Renal cortical epithelial cell (primary cell): ENCODE results near the gene CAND2. TPM values are rescaled to one million over a fixed set of nuclear protein-coding genes. Genes with fewer than 3 reads are reported as not detected.
"Not testable (repeated sequence)": the region's sequence is repeated elsewhere in the genome, so short reads cannot be mapped to it uniquely, and the experiment has no call there.

ENCODE experiments used
- DNase-seq: peaks from one replicate; pipeline ENCODE4 v3.0.0-alpha.2; 2011; ENCODE audit warnings: low read depth
- total RNA-seq: library from RNA; depleted of rRNA; stranded (reverse); fragments of >200 nt; gene quantifications from 2 replicates; pipeline ENCODE4 v1.2.3, GENCODE V29; 2014

CAND2 gene
- total RNA-seq, 1 donor from 2014 or later, result 2.7 TPM

DNA sequence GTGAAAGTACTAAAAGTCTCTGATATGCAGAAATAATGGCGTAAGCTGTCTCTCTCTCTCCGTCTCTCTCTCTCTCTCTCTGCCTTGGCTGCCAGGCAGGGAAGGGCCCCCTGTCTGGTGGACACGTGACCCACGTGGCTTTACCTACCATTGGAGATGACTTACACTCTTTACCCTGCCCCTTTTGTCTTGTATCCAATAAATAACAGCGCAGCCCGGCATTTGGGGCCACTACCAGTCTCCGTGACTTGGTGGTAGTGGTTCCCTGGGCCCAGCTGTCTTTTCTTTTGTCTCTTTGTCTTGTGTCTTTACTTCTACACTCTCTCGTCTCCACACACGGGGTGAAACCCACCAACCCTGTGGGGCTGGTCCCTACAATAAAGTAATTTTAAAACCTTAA lies 25.2 kb upstream of the CAND2 start:
- no peak for DNase-seq

DNA sequence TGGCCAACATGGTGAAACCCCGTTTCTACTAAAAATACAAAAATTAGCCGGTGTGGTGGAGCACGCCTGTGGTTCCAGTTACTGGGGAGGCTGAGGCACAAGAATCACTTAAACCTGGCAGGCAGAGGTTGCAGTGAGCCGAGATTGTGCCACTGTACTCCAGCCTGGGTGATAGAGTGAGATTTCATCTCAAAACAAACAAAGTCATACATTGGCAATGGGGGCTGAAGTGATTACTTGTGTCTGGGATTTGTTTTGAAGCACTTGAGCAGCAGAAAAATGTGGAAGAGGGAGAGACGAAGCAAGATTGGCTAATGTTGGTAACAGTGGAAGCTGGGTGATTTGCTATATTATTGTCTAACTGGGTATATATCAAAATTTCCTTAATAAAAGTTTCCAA lies 24.0 kb upstream of the CAND2 start:
- DNase-seq, result no peak

GRCh38 chr3:12773030-12773709 lies 23.3 kb upstream of the CAND2 start:
- DNase-seq, result no peak

- DNase-seq, result no peak
These were observed 22.8 kb upstream of the CAND2 start for GRCh38 chr3:12773710-12774086.

GRCh38 chr3:12774619-12775018 lies 21.9 kb upstream of the CAND2 start:
- DNase-seq, result no peak

DNA sequence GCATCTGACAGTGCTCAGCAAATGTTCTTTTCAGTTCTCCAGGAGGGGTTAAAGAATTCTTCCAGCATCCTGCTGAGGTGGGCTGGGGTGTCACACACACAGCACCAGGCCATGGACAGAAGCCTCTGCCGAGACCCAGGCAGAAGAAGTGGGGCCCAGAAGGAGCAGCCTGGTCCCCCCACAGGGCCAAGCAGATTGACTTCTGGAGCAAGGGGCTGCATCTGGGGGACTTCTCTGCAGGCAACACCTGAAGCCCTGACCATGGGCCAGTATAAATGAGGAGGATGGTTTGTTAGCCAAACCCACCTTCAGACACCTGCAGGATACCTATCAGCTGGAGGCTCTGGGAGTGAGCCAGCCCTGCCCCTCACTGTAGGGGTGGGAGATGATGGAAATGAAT lies 21.3 kb upstream of the CAND2 start:
- DNase-seq, result no peak

DNA sequence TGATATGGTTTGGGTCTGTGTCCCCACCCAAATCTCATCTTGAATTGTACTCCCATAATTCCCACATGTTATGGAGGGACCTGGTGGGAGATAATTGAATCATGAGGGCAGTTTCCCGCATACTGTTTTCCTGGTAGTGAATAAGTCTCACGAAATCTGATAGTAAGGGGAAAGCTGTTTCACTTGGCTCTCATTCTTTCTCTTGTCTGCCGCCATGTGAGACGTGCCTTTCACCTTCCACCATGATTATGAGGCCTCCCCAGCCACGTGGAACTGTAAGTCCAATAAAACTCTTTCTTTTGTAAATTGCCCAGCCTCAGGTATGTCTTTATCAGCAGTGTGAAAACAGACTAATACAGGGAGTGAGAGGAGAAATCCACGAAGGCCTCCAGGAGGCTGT lies 20.5 kb upstream of the CAND2 start:
- not testable (repeated sequence) for DNase-seq

DNA sequence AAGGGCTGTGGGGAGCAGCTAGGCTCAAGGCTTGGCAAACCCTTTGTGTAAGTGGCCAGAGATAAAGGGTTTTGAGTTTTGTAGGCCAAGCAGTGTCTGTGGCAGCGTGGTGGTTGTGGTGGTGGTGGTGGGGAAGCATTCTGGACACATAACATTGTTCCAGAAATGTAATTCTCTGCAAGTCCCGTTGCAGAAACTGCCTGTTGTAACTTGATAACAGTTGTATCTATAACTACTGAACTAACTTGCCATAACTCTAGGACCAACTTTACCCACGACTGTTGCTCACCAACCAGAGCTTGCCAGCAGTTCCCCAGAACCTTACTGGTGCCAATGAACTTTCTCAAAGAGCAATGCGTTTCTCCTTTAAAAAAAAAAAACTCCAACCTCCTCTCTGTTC lies 19.3 kb upstream of the CAND2 start:
- DNase-seq, result no peak

- no peak for DNase-seq
These were observed 15.7 kb upstream of the CAND2 start for GRCh38 chr3:12780751-12781150.

GRCh38 chr3:12782172-12782815 lies 14.2 kb upstream of the CAND2 start:
- DNase-seq, result peak; percentile 91

DNA sequence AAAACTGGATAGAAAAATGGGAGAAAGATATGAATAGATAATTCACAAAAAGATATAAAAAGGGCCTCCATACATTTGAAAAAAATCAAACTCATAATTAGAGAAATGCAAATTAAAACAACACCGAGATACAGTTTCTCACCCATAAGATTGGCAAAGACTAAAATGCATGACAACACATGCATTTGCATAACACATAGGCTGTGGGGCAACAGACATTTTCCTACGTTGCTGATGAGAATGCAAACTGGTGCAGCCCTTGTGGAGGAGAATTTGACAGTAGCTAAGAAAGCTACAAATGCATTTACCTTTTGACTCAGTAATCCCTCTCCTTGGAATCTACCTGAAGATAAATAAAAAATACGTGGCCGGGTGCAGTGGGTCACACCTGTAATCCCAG lies 11.4 kb upstream of the CAND2 start:
- DNase-seq, result no peak

- not testable (repeated sequence) for DNase-seq
These were observed 9.1 kb upstream of the CAND2 start for GRCh38 chr3:12787346-12787745.

DNA sequence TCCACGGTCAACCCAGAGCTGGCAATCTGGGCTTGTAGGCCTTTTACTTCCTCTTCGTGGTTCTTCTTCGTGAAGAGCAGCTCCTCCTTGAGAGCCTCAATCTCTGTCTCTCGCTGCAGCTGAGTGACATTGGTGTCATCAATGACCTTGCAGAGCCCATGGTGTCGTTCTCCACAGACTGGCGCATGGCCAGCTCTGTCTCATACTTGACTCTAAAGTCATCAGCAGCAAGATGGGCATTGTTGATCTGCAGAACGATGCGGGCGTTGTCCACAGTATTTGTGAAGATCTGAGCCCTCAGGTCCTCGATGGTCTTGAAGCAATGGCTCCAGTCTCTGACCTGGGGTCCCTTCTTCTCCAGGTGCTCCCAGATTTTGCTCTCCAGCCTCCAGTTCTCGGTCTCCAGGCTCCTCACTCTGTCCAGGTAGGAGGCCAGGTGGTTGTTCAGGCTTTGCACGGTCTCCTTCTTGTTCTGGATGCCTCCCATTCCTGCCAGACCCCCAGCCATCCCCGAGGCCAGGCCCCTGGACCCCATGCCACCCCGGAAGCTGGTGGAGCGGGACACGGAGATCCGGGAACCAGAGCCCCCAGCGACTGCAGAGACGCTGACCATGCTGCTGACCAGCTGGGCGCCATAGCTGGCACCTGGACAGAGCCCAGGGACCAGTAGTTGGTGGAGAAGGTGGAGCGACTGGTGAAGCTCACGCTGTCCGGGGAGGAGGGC lies 8.4 kb upstream of the CAND2 start:
- not testable (repeated sequence) for DNase-seq

DNA sequence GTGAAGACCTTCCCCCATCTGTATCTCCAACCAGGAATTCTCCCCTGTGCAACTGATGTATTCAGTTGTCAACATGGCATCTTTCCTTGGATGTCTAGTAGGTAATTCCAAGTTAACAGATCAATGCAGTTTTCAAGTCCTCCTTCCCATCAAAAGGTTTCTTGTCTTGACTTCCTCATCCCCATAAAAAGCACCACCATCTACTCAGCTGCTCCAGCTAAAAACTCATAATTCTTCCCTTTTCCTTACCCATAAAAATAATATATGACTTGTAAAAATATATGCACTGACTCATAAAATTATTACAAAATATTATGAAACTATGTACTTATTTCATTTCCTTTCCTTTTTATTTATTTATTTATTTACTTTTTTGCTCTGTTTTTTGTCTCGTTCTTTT lies 5.0 kb upstream of the CAND2 start:
- no peak for DNase-seq

GRCh38 chr3:12793701-12794100 lies 2.8 kb upstream of the CAND2 start:
- DNase-seq, result no peak

GRCh38 chr3:12797124-12797891 lies 828 bp downstream of the CAND2 start:
- DNase-seq, result no peak

GRCh38 chr3:12797892-12798558 lies 1.5 kb downstream of the CAND2 start:
- no peak for DNase-seq

DNA sequence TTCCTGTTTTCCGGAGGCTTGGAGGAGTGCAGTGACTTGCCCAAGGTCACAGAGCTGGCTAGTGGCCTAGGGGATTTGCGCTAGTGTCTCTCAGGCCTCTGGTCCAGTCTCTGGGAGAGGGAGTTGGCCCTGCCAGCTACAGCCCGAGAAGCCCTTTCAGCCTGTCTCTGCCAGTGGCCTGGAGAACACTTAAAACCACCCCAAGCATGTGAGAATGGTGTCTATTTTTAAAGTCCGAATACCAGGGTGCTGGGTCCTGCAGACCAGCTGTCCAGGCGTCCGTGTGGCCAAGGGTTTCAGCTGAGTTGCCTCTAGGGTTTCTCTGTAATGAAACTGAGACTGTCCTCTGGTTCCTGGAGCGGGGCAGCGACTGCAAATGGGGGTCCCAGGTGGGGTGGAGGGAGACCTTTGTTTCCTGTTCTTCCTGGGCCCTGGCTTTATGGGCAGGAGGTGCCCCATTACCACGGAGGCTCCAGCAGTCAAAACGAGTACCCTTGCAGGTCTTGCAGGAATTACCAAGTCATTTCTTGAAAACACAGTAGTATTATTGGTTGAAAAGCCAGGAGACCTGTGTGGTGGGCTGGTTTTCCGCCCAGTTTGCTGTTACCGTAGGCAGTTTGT lies 2.2 kb downstream of the CAND2 start:
- no peak for DNase-seq

GRCh38 chr3:12799525-12800440 lies 3.3 kb downstream of the CAND2 start:
- DNase-seq, result no peak

DNA sequence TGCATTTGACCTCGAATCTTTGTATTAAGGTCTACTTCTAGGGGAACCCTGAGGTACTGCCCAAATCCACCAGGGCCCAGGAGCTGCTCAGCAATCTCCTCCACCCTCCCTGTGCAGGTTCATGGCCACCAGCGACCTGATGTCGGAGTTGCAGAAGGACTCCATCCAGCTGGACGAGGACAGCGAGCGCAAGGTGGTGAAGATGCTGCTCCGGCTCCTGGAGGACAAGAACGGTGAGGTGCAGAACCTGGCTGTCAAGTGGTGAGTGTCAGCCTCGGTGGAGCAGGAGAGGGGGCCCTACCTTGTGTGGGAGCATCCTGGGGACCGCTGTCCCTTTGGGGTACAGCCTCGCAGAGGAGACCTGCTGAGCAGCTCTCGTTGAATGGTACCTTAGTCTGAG lies 6.9 kb downstream of the CAND2 start:
- DNase-seq, result no peak
